ENCODE measurements around the gene SLC7A9.
"Not testable (repeated sequence)": the region's sequence is repeated elsewhere in the genome, so short reads cannot be mapped to it uniquely, and the experiment has no call there.

The SLC7A9 gene

GRCh38 chr19:32787161-32787813 lies 82.3 kb downstream of the SLC7A9 start:
- DNase-seq: not testable (repeated sequence)

- not testable (repeated sequence) for DNase-seq
Measured at GRCh38 chr19:32782089-32782488, 87.5 kb downstream of the SLC7A9 start.

GRCh38 chr19:32781280-32781679 lies 88.3 kb downstream of the SLC7A9 start:
- DNase-seq: no peak

Measured in bone marrow (tissue), 2 donors.